ENCODE data around the gene PTPRN2.
"Not testable (repeated sequence)": the region's sequence is repeated elsewhere in the genome, so short reads cannot be mapped to it uniquely, and the experiment has no call there.

Gene PTPRN2

DNA sequence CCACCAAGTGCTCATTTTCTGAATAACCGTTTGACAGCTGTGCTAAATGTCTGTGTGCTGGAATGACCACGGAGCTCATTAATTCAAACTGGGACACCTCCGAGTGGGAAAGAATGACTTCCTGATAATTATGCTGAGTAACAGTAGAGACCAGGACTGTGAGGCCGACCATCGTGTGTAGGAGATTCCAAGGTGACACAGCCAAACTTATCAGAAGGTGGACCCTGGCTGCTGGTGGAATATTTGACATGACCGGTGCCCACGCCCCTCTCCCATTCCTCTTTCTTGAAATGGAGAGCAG is 400.0 kb downstream of the PTPRN2 start:
- no peak for DNase-seq

DNA sequence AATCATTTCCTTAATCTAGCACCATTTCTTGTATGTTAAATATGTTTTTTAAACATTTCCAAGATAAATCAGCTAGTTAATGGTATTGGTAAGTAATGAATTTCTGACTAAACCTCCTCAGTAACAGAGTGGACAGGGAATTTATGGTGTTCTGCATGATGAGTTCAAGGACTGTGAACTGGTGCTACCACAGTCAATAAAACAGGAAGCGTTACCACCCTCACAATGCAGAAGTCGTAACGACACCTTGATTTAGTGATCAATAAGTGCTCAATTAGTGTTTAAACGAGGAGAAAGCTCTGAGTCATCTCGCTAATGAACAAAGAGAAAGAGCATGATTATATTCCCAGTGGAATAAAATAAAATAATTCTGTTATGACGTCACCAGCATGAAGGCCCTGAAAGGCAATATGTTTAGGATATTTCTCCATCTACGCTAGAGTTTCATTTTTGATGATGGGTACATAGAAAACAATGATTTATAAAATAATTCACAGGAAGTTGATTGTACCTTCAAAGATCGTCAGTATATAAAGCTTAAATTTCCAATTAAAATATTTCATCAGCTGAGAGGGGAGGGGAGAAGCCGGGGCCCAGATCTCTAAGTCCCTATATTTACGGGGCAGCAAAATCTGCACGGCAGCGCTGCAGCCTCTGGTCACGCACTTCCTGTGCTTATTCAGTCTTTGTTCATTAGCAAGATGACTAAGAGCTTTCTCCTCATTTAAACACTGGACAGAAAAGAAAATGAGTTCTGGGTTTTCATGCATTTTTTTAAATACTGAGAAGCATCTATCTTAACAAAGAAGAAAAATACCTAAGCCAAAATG is 400.5 kb downstream of the PTPRN2 start:
- DNase-seq: no peak

DNA sequence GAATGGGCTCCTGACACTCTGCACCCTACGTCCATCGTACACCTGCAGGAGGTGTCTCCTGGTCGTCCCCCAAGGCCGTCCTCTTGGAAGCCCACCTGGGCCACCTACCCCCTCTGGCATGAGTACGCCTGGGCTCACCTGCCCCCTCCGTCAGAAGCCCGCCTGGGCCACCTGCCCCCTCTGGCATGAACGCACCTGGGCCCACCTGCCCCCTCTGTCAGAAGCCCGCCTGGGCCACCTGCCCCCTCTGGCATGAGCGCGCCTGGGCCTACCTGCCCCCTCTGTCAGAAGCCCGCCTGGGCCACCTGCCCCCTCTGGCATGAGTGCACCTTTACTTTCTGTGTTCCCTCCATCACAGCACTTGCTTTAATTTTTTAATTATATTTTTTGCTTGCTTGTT is 401.2 kb downstream of the PTPRN2 start:
- DNase-seq: no peak

DNA sequence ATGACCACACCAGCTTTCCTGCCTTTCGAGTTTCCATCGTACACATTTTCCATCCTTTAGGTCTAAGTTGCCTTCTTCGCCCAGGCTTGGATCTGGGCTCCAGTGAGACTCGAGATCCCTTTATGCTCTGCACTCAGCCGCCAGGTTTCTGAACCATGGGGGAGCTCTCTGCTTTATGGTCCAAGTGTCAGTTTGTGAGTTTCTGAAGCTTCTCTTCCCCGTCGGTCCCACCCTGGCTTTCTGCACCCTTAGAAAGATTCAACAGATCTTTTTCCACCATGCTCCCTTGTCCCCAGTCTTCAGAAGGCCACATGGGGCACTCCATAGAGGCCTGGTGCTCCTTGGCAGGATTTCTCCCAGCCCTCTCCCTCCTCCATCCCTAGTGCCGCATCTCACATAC is 402.0 kb downstream of the PTPRN2 start:
- DNase-seq: no peak

DNA sequence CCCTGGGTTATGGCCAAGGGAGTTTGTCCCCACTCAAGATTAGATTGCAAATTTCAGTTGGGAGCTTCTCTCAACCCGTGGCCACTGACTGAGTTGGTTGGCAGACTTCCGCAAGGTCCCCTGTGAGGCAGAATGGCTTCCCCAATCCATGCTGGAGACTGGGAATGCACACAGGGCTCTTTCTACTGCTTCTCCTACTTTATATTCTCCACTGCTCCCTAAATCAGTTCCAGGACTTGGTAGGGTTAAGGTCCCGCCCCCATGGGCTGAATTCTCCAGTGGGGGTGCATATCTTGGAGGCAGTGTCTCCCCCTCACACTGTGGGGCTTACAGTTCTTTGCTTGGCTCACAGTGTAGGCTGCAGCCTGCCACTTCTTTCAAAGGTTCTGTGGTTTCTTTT is 404.2 kb downstream of the PTPRN2 start:
- DNase-seq: no peak

DNA sequence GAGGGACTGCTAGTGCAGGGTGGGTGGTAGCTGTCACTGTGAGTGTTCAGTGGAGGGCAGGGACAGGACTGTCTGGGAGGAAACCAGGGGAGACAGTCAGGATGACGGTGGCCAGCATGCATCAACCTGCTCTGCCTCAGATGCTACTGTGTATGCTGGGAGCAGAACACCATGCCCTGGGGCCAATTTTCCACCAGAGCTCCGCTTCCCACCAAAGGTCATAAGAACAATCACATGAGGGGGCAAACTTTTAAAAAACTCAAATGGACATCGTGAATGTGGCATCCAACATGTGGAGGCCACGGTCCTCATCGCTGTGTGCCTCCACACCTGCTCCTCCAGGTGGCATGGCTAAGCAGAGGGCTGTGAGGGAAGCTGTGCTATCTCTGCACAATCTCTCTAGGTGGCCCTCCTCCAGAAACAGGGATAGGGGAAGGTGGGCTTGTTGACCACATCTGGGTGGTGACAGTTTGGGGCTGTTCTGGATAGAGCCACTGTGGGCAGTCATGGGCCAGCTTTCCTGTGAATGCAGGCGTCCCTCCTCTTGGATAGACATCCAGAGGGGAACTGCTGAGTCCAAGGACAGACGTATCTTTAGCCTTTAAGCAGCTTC is 411.0 kb downstream of the PTPRN2 start:
- DNase-seq: no peak

DNA sequence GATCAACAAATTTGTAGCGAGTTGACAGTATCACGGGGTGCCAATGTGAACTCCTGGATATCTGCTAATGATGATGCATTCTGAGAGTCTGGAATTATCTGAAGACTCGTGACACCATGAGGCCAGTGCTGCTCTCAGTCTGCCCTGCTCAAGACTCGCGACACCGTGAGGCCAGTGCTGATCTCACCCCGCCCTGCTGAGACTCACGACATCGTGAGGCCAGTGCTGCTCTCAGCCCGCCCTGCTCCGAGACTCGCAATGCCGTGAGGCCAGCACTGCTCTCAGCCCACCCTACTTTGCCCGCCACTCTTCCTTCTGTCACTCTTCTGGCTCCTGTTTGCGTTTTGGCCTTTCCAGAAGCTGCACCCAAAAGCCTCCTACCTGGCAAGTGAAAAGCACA is 411.8 kb downstream of the PTPRN2 start:
- no peak for DNase-seq

DNA sequence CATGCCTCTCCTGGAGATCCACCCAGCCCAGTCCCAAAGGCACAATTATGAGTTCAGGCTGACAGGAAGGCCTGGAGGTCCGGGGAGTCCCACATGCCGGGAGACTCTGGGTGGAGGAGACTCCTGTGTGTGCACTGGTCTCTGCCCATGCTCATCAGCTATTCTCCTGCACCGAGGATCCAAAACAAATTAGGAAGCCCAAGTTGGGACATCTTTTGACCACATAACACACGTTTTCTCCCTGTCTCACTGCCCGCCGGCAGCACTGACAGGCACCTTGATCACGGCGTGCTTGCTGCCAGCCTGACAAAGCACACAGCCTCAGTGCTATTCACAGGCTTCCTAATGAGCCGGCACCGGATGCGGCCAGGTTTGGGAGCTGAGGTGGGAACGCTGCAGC is 412.7 kb downstream of the PTPRN2 start:
- DNase-seq: no peak

DNA sequence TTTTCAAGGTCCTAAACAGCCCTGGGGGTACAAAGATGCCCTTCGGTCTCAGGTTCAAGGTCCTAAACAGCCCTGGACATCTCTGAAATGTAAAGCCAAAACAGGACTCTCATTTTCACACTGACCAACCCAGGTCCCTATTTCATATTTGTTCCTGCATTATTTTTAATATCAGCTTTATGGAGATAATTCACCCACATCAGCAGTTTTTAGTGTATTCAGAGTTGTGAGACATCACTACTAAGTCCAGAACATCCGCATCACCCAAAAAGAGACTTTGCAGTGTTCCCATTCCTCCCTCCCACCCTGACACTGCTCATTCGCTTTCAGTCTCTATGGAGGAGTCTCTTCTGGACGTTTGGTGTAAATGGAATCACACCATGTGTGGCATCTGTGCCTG is 420.2 kb downstream of the PTPRN2 start:
- DNase-seq: no peak

DNA sequence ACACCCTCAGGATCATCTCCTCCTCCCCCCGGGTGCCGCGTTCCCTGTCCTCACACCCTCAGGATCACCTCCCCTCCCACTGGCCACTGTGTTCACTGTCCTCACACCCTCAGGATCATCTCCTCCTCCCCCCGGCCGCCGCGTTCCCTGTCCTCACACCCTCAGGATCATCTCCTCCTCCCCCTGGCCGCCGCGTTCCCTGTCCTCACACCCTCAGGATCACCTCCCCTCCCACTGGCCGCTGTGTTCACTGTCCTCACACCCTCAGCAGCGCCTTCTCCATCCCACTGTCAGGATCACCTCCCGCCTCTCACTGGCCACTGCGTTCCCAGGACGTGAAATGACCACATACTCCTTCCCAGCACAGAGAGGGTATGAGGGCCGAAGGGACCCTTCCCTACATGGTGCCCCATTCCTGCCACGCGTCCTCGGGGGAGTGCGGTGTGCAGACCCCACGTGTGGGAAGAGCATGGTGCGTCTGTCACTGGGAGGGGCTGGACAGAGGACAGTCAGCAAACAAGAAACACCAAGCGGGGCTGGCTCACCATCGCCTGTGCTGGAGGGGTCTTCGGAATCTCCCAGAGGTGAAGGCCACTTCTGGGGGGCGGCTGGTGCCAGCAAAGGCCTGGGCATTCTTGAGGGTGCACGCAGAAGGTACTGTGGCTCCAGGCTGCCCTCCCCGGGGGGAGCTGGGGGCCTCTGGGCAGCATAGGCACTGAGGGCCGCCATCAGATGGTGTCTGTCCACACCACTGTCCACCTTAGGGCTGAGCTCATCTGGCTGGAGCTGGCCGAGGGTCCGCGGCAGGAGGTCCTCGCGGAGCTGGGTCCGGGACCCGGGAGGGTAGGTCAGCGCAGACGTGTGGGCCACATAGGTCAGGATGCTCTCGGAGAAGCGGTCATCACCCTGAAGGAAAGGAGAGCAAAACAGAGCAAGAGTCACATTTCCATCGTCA is 421.0 kb downstream of the PTPRN2 start:
- DNase-seq: no peak

DNA sequence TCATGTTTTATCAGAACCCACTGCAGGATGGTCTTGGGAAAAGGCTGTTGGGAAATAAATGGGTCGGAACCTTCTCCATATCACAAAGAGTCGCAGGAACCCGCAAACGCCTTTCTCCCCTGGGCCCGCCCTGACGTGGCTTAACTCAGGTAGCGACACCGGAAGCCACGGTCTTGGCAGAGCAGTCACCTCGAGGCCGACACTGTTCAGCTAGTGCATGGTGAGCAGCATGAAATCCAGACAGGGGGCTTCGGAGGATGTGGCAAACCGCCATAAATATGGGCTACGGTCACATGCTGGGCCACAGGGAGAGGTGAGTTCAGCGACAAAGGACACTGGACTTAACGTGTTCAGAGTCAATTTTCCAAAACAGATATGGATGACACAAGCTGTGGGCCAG is 421.9 kb downstream of the PTPRN2 start:
- no peak for DNase-seq

DNA sequence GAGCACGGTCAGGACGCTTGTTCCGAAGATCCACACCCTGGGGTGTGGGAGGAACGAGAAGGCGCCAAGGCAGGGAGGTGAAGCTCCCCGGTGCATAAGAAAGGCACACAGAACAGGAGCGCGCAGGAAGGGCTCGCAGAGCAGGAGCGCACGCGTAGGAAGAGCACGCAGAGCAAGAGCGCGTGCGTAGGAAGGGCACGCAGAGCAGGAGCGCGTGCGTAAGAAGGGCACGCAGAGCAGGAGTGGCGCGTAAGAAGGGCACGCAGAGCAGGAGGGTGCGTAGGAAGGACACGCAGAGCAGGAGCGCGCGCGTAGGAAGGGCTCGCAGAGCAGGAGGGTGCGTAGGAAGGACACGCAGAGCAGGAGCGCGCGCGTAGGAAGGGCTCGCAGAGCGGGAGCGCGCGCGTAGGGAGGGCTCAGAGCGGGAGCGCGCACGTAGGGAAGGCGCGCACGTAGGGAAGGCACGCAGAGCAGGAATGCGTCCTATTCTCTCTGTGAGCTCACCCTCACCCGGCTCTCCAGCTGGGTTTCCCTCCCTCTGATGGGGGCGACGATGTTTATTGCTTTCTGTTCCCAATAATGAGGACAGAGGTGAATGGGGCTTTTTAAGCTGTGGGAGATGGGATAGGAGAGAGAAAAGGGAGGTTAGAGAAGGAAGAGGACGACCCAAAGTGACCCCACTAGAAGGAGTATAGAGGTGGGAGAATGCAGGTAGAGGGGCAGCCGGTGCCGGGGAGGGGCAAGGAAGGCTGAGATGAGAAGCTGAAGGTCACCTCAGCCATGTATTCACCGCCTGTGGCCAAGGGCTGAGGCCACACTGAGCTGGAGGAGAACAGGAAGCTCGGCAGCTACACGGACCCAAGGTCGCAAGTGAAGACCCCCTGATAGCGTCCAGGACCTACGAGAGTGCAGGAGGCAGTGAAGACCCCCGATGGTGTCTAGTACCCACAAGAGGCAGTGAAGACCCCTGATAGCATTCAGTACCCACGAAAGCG is 423.2 kb downstream of the PTPRN2 start:
- DNase-seq: no peak

DNA sequence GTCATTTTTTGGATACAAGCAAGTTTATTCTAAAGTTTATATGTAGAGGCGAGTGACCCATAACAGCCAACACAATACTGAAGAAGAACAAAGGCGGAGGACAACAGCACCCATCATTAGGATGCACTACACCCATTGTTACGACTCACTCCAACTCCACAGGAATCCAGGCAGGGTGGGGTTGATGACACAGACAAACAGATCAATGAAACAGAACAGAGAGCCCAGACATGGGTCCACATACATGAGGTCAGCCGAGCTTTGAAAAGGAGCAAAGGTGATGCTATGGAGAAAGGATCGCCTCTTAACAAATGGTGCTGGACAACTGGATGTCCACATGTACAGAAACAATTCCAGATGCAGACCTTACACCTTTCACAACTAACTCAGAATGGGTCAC is 426.4 kb downstream of the PTPRN2 start:
- no peak for DNase-seq

DNA sequence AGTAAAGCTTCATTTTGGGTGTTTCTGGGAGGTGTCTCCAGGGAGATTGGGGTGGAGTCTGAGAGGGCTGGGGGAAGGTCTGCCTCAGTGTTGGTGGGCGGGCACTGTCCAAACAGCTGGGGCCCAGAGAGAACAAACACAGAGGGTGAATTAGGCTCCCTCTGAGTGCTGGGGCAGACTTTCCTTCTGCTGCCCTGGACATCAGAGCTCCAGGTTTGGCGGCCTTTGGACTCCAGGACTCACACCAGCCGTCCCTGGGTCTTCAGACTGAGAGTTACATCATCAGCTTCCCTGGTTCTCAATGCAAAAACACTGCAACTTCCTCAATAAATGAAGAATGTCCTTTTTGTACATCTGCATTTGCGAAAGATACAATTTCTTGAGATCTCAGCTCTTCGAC is 427.4 kb downstream of the PTPRN2 start:
- no peak for DNase-seq

DNA sequence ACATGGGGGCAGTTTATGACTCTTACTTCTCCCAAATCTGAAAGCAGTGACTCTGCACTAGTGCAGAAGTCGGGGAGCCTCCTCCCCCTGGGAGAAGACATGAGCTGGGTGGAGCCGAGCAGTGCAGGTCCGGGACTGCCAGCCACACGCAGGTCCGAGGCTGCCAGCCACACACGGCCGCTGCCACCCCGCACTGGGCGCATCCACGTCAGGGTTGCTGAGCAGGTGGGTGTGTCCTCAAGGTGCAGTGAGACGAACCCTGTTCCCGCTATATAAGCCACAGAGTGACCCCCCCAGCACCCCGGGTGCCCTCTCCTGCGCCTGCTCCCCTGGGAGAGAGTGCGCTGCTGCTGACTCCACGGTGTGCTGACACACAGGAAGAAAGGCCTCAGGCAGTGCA is 430.2 kb downstream of the PTPRN2 start:
- DNase-seq: no peak

DNA sequence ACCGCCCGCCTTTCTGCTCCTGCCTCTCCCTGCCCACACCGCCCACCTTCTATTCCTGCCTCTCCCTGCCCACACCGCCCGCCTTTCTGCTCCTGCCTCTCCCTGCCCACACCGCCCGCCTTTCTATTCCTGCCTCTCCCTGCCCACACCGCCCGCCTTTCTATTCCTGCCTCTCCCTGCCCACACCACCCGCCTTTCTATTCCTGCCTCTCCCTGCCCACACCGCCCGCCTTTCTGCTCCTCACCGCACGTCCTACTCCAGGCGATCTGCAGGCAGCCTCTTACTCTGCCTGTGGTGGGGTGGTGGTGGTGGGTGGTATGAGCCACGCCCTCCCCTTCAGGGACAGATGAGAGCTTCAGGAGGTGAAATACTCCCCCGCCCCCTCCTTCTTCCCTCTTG is 436.4 kb downstream of the PTPRN2 start:
- not testable (repeated sequence) for DNase-seq

DNA sequence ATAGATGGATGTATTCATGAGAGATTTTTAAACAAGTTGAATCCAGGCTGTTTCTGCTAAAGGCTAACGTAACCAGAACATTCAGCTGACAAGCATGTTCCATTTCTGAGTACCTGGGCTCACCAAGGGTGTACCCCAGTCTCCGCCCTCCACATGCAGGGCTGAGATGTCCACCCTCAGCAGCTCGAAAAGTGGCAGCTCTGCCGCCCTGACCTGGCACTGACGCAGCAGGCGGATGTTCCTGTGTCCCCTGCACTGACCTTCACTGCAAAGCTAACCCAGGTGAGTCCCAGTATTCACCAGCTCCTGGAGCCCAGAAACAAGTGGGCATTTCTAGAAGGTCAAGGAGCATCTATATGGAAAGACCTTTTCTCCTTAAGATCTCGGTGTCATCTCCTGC is 437.4 kb downstream of the PTPRN2 start:
- DNase-seq: no peak

DNA sequence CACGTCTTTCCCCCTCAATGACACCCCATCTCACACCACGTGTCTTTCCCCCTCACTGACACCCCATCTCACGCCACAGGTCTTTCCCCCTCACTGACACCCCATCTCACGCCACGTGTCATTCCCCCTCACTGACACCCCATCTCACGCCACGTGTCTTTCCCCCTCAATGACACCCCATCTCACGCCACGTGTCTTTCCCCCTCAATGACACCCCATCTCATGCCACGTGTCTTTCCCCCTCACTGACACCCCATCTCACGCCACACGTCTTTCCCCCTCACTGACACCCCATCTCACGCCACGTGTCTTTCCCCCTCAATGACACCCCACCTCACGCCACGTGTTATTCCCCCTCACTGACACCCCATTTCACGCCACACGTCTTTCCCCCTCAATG is 440.2 kb downstream of the PTPRN2 start:
- not testable (repeated sequence) for DNase-seq

DNA sequence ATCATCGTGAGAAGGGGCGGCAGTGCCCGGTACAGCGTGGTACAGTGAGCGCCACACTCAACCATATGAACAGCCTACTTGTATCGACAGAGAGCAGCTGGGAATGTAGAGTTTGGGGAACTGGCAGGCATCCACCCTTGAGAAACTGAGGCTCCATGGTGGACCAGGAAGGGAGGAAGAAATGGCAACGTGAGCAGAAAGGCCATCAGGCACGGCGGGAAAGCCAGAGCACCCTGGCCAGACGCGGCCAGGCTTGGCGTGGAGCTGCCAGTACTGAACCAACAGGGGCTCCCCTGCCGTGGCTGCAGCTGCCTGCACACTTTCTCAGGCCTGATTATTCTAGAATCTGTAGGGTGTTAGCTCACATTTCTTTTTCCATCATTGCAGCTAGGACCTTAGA is 442.3 kb downstream of the PTPRN2 start:
- no peak for DNase-seq

DNA sequence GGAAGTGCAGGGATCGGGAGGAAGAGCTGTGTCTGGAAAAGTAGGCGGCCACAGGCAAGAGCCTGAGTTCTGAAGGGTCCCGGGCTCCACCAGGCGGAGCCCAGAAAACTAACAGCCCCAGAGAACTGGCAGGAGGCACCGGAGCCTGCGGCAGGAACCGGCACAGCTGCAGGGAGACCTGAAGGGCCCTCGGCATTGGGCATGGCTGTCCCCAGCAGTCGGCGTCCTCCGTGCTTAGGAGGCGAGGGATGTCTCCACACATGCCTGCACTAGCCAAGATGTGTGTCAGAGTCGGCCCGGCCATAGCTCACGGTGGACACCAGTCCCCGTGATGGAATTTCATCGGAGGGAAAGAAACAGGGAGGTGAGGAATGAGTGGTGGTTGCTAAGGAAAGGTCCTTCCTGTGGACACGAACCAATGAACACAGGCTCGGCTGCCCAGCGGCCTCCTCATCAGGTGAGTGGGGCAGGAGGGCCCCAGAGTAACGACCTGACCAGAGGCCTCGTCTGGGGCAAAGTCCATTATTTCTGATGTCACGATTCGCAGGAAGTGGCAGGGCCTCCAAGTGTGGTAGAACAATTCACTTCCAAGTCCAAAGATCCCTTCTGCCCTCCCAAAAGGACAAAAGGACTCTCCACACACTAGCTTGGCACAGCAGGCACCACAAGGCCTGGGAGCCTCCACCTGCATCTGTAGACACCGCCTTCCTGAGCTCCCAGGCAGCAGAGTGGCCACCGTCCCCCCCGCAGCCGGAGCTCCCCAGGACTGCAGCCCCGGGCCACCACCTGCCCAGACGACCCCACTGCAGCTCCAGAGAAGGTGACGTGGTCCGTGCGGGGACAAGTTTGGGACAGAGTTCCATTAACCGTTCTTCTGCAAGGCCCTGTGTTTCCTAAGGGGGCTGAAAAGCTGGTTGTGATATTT is 444.2 kb downstream of the PTPRN2 start:
- DNase-seq: no peak

DNA sequence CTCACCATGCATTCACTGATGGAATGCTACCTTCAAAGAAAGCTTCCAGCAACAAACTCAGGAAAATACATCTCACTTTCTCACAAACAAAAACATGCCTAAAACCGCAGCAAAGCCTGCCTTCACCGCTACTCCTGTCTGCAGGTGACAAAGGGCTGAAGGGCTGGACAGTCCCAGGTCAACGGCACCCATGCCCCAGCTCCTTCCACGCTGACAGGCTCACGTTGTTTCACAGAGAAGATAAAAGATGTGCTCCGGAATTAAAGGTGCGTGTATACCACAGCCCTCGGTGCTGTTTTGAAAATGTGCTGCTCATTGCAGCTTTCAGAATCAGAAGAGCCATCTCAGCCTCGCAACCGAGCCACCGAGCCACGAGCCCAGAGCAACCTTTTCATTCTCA is 445.0 kb downstream of the PTPRN2 start:
- no peak for DNase-seq
